ENCODE results near the gene SLC45A2. TPM values are rescaled to one million over a fixed set of nuclear protein-coding genes. Genes with fewer than 3 reads are reported as not detected.

SLC45A2 gene
- total RNA-seq, 1 donor: not detected

- DNase-seq (ENCODE audit: low read depth): no peak
- no peak for TF ChIP-seq CTCF (IDR thresholded peaks at IDR 0.05; ENCODE audit: insufficient read depth, low read depth, low read length)
- H3K4me3 ChIP-seq (ENCODE audit: low read depth, low read length): no peak overlapping the region
These were observed 37.7 kb upstream of the SLC45A2 start for GRCh38 chr5:34022121-34022705.

- H3K4me3 ChIP-seq (ENCODE audit: low read depth, low read length): no peak overlapping the region
- no peak for DNase-seq (ENCODE audit: low read depth)
- TF ChIP-seq CTCF (IDR thresholded peaks at IDR 0.05; ENCODE audit: insufficient read depth, low read depth, low read length): no peak
These were observed 36.8 kb upstream of the SLC45A2 start for GRCh38 chr5:34021334-34021733.

- H3K4me3 ChIP-seq (ENCODE audit: low read depth, low read length): no peak overlapping the region
- TF ChIP-seq CTCF (IDR thresholded peaks at IDR 0.05; ENCODE audit: insufficient read depth, low read depth, low read length): no peak
- no peak for DNase-seq (ENCODE audit: low read depth)
These were observed 36.2 kb upstream of the SLC45A2 start for GRCh38 chr5:34020726-34021125.

GRCh38 chr5:34017254-34017653 is 32.8 kb upstream of the SLC45A2 start:
- DNase-seq (ENCODE audit: low read depth): no peak

GRCh38 chr5:34016750-34017149 is 32.3 kb upstream of the SLC45A2 start:
- no peak overlapping the region for H3K4me3 ChIP-seq (ENCODE audit: low read depth, low read length)
- DNase-seq (ENCODE audit: low read depth): no peak
- no peak for TF ChIP-seq CTCF (IDR thresholded peaks at IDR 0.05; ENCODE audit: insufficient read depth, low read depth, low read length)

More at GRCh38 chr5:34017254-34017653, 32.8 kb upstream of the SLC45A2 start:
- no peak overlapping the region for H3K4me3 ChIP-seq (ENCODE audit: low read depth, low read length)
- TF ChIP-seq CTCF (IDR thresholded peaks at IDR 0.05; ENCODE audit: insufficient read depth, low read depth, low read length): no peak

GRCh38 chr5:34016222-34016621 is 31.7 kb upstream of the SLC45A2 start:
- TF ChIP-seq CTCF (IDR thresholded peaks at IDR 0.05; ENCODE audit: insufficient read depth, low read depth, low read length): no peak
- H3K4me3 ChIP-seq (ENCODE audit: low read depth, low read length): no peak overlapping the region
- DNase-seq (ENCODE audit: low read depth): peak; percentile 30

Measured in fibroblast of villous mesenchyme (primary cell).